ENCODE results near the gene ZNF516.

The ZNF516 gene

DNA sequence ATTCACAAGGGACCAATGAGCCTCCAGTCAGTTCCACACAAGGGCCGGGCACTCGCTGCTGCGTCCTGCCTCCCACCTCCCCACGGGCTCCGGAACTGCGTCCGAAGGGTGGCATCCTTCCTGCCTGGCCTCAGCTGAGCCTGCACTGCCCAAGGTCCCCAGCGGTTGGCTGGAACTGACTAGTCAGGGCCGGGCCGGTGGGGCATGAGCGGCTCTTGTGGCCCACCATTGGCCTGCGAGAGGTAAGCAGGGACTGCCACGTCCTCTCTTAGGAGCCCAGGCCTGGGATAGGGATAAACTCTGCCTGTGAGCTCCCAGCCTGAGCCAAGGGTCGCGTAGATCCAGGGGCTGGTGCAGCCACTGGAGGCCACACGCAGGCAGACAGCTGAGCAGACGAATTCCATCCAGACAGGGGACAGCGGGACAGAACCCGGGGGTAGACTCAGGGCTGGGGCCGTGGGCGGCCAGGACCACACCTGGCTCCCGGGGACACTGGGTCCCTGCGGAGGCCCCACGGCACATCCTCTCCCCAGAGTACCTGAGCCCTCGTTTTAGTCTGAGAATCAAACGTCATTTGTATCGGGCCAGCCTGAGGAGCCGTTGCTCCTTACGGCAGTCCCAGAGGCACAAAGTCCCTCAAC, 148.4 kb downstream of the ZNF516 start:
- DNase-seq (ENCODE audit: low spot score): no peak
- Histone ChIP-seq H3K36me3 (ENCODE audit: low read depth) (no peaks in the 10 kb centered on the region), H3K4me3 (ENCODE audit: severe bottlenecking) (no peak overlapping the region), H3K9me3 (ENCODE audit: severe bottlenecking) (no peaks in the 10 kb centered on the region), H3K27ac (ENCODE audit: poor library complexity, severe bottlenecking) (no peak overlapping the region), H3K27me3 (ENCODE audit: insufficient read depth, poor library complexity, severe bottlenecking) (no peaks in the 10 kb centered on the region), H3K4me1 (ENCODE audit: insufficient read depth, poor library complexity, severe bottlenecking) (peaks cover 1% of the 10 kb centered on the region)
- no peak for TF ChIP-seq CTCF (IDR thresholded peaks at IDR 0.05; ENCODE audit: poor library complexity, severe bottlenecking)
- ATAC-seq (ENCODE audit: low read depth): no peak

DNA sequence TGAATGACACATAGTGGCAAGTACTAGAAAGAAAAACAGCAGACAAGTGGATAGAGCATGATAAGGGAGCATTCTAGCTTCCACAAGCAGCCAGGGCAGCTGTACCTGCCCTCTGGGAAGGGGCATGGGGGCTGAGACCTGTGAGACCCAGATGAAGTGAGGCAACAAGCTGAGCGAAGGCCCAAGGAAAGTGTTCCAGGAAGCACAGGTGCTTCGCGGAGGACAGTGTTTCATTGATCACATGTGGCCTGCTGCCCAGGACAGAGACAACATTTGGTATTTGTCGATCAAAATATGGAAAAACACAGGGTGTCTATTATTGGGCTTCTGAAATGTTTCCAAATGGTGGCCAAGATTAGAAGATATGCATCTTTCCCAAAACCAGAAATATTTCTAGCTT, 149.1 kb downstream of the ZNF516 start:
- DNase-seq (ENCODE audit: low spot score): no peak
- no peak for ATAC-seq (ENCODE audit: low read depth)
- Histone ChIP-seq H3K4me1 (ENCODE audit: insufficient read depth, poor library complexity, severe bottlenecking) (no peaks in the 10 kb centered on the region), H3K9me3 (ENCODE audit: severe bottlenecking) (no peaks in the 10 kb centered on the region), H3K27me3 (ENCODE audit: insufficient read depth, poor library complexity, severe bottlenecking) (no peaks in the 10 kb centered on the region), H3K4me3 (ENCODE audit: severe bottlenecking) (no peak overlapping the region), H3K36me3 (ENCODE audit: low read depth) (no peaks in the 10 kb centered on the region), H3K27ac (ENCODE audit: poor library complexity, severe bottlenecking) (no peak overlapping the region)
- TF ChIP-seq CTCF (IDR thresholded peaks at IDR 0.05; ENCODE audit: poor library complexity, severe bottlenecking): no peak

DNA sequence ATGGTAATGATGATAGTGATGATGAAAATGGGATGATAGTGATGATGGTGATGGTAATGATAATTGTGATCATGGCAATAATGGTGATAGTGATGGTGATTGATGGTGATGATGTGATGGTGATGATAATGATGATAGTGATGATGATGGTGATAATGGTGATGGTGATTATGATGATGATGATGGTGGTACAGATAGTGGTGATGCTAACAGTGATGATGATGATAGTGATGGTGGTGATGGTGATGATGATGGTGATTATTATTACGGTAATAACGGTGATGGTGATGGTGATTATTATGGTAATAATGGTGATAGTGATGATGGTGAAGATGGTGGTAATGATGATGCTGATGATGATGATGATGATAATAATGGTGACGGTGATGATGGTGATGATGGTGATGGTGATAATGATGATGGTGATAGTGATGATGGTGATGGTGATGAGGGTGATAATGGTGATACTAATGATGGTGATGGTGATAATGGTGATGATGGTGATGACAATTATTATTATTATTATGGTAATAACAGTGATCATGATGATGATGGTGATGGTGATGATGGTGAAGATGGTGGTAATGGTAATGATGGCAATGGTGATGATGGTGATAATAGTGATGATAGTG, 151.0 kb downstream of the ZNF516 start:
- H3K27me3 ChIP-seq (ENCODE audit: insufficient read depth, poor library complexity, severe bottlenecking): no peaks in the 10 kb centered on the region
- H3K27ac ChIP-seq (ENCODE audit: poor library complexity, severe bottlenecking): no peak overlapping the region
- H3K9me3 ChIP-seq (ENCODE audit: severe bottlenecking): no peaks in the 10 kb centered on the region
- no peaks in the 10 kb centered on the region for H3K36me3 ChIP-seq (ENCODE audit: low read depth)
- DNase-seq (ENCODE audit: low spot score) (no peak), ATAC-seq (ENCODE audit: low read depth) (no peak)
- H3K4me3 ChIP-seq (ENCODE audit: severe bottlenecking): no peak overlapping the region
- H3K4me1 ChIP-seq (ENCODE audit: insufficient read depth, poor library complexity, severe bottlenecking): peaks cover 7% of the 10 kb centered on the region
- no peak for TF ChIP-seq CTCF (IDR thresholded peaks at IDR 0.05; ENCODE audit: poor library complexity, severe bottlenecking)

- Histone ChIP-seq H3K27me3 (ENCODE audit: insufficient read depth, poor library complexity, severe bottlenecking) (no peaks in the 10 kb centered on the region), H3K4me3 (ENCODE audit: severe bottlenecking) (no peak overlapping the region), H3K36me3 (ENCODE audit: low read depth) (no peaks in the 10 kb centered on the region), H3K9me3 (ENCODE audit: severe bottlenecking) (no peaks in the 10 kb centered on the region), H3K4me1 (ENCODE audit: insufficient read depth, poor library complexity, severe bottlenecking) (peaks cover 9% of the 10 kb centered on the region), H3K27ac (ENCODE audit: poor library complexity, severe bottlenecking) (no peak overlapping the region)
- no peak for DNase-seq (ENCODE audit: low spot score)
- no peak for TF ChIP-seq CTCF (IDR thresholded peaks at IDR 0.05; ENCODE audit: poor library complexity, severe bottlenecking)
- no peak for ATAC-seq (ENCODE audit: low read depth)
Observed at GRCh38 chr18:76340410-76340809, 154.6 kb downstream of the ZNF516 start.

- ATAC-seq (ENCODE audit: low read depth): no peak
- DNase-seq (ENCODE audit: low spot score): no peak
- no peak overlapping the region for H3K27ac ChIP-seq (ENCODE audit: poor library complexity, severe bottlenecking)
- H3K4me1 ChIP-seq (ENCODE audit: insufficient read depth, poor library complexity, severe bottlenecking): peaks cover 9% of the 10 kb centered on the region
- no peaks in the 10 kb centered on the region for H3K27me3 ChIP-seq (ENCODE audit: insufficient read depth, poor library complexity, severe bottlenecking)
- H3K4me3 ChIP-seq (ENCODE audit: severe bottlenecking): no peak overlapping the region
- H3K36me3 ChIP-seq (ENCODE audit: low read depth): no peaks in the 10 kb centered on the region
- H3K9me3 ChIP-seq (ENCODE audit: severe bottlenecking): no peaks in the 10 kb centered on the region
- TF ChIP-seq CTCF (IDR thresholded peaks at IDR 0.05; ENCODE audit: poor library complexity, severe bottlenecking): no peak
Observed at GRCh38 chr18:76339246-76339620, 155.8 kb downstream of the ZNF516 start.

Measured in RWPE2 (cell line).